Fibroblast of pulmonary artery (primary cell): ENCODE measurements around the gene ATXN1.

Experiments
- DNase-seq: peaks from one replicate; pipeline ENCODE4 v3.0.0-alpha.2; 2010; ENCODE audit warnings: low read depth
- H3K4me3 ChIP-seq: replicated peaks from 2 replicates; pipeline ENCODE4 v1.5.1; 2011; ENCODE audit warnings: low read depth, mild to moderate bottlenecking, control low read depth, low read length, moderate library complexity
- TF ChIP-seq, protein P1 (sequence below): IDR thresholded peaks from 2 replicates; pipeline ENCODE4 v1.5.1; 2011; ENCODE audit warnings: mild to moderate bottlenecking, control low read depth, low read length, inconsistent platforms; ENCODE audit errors: missing control alignments

The ATXN1 gene

GRCh38 chr6:16336056-16336818, 425.0 kb downstream of the ATXN1 start:
- TF ChIP-seq, protein P1, sequence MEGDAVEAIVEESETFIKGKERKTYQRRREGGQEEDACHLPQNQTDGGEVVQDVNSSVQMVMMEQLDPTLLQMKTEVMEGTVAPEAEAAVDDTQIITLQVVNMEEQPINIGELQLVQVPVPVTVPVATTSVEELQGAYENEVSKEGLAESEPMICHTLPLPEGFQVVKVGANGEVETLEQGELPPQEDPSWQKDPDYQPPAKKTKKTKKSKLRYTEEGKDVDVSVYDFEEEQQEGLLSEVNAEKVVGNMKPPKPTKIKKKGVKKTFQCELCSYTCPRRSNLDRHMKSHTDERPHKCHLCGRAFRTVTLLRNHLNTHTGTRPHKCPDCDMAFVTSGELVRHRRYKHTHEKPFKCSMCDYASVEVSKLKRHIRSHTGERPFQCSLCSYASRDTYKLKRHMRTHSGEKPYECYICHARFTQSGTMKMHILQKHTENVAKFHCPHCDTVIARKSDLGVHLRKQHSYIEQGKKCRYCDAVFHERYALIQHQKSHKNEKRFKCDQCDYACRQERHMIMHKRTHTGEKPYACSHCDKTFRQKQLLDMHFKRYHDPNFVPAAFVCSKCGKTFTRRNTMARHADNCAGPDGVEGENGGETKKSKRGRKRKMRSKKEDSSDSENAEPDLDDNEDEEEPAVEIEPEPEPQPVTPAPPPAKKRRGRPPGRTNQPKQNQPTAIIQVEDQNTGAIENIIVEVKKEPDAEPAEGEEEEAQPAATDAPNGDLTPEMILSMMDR = peak; percentile 5
- H3K4me3 ChIP-seq = no peak overlapping the region
- DNase-seq = no peak

- DNase-seq = no peak
- no peak overlapping the region for H3K4me3 ChIP-seq
These were observed 426.1 kb downstream of the ATXN1 start for GRCh38 chr6:16335176-16335575.

DNA sequence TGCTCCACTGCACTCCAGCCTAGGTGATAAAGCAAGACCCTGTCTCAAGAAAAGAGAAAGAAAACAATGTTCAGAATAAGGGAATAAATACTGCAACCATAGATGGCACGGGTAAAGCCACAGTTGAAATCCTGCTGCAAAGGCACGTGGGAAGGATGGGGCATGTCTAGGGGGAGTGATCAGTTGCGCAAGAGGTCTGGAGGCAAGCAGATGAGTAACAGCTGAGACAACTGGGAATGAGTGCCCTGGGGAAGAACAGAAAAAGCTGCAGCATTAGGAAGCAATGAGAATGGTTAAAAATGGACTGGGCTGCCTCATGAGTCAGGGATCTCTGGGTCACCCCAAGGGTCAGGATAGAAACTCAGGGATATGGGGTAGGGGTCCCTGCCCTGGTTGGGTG, 426.6 kb downstream of the ATXN1 start:
- DNase-seq = peak; percentile 93
- TF ChIP-seq, protein P1 = no peak
- no peak overlapping the region for H3K4me3 ChIP-seq

More at GRCh38 chr6:16335176-16335575, 426.1 kb downstream of the ATXN1 start:
- TF ChIP-seq, protein P1 = no peak

GRCh38 chr6:16333580-16333979, 427.7 kb downstream of the ATXN1 start:
- peak; percentile 60 for DNase-seq
- TF ChIP-seq, protein P1 = no peak
- no peak overlapping the region for H3K4me3 ChIP-seq

DNA sequence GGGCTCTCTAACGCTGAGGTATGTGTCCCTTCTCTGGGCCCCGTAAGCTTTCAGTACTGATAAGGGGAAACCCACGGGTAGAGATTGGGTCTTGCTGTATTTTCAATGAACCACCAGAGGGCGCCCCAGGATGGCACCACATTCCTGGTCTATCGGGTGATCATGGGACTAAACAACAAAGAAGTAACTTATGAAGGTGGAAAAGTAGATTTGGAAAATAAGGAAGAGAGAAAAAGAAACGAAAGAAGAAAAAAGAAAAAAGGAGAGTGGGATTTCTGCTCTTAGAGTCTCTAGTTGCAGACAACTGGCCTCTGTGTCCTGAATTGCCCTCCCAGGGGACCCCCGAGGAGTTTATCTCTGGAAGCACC, 429.1 kb downstream of the ATXN1 start:
- no peak overlapping the region for H3K4me3 ChIP-seq
- peak; percentile 84 for DNase-seq
- TF ChIP-seq, protein P1 = peak; percentile 88

DNA sequence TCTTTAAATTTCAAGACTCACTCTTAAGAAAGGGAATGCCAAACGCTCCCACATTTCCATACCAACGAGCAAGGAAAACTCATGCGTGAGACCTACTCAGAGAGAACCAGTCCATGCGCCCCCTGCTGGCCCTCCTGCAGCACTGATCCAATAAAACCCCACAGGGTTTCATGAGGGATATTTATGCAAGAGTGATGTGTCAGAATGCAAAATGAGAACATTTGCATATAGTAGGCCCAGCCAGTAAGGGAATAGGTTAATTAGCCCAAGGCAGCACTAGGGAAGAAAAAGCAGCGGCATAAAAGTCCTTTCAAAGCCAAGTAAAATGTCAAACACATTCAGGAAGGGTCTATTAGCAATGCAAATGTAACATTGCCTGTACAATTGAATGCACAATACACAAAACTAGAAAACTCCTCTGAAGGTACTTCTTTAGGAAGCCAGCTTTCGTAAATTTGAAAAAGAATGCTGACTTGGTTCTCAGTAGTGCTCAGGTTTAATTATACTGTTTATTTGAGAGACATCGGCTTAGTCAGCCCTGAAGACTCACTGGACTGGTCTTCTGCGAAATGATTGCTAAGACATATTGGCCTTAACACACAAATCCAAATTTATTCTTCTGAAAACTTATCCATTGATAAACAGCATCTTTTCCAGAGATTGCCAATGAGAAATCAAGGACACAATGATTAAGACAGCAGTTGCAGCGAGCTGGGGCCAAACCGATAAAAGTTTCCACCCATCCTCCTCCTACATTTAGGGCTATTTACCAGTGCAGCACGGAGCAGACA, 429.7 kb downstream of the ATXN1 start:
- DNase-seq = peak; percentile 85
- no peak overlapping the region for H3K4me3 ChIP-seq

More for the DNA sequence above, 429.7 kb downstream of the ATXN1 start:
- TF ChIP-seq, protein P1 = peak; percentile 99
